A549 (cell line): ENCODE measurements around the gene CUX1. TPM values are rescaled to one million over a fixed set of nuclear protein-coding genes. Genes with fewer than 3 reads are reported as not detected.

ENCODE experiments used
- ATAC-seq, 2 experiments: fragments of 200-7000 bp in 1 of 2; fragments of >200 bp in 1 of 2; cut with Nextera tagmentation in 1 of 2; cut with Tn5 transposase in 1 of 2; 3 replicates each; pipeline versions ENCODE4 v1.8.0 to v1.9.1; 2018 to 2020; ENCODE audit warnings: mild to moderate bottlenecking in 1 of 2, moderate library complexity in 1 of 2
- CTCF ChIA-PET: fragments of 300-600 bp; sonication (Branson Sonifier 250); formaldehyde crosslinking; extraction: SDS; loops from one replicate; lab custom pipeline; 2021; ENCODE audit warnings: antibody characterized with exemption, inconsistent platforms; lab: Yijun Ruan, JAX
- POLR2A ChIA-PET: fragments of 350-600 bp; formaldehyde crosslinking; extraction: SDS; loops from one replicate; lab custom pipeline; 2021; ENCODE audit warnings: antibody characterized with exemption, inconsistent platforms; lab: Yijun Ruan, JAX
- DNase-seq, 2 experiments: peaks; one replicate each; pipeline versions ENCODE4 v3.0.0 to v3.0.0-alpha.2; 2011 to 2016; ENCODE audit warnings: low read depth in 1 of 2, low spot score in 1 of 2
- FAIRE-seq: peaks from 2 replicates; lab custom pipeline; 2011; peaks lifted over from hg19 to GRCh38; lab: Jason Lieb, UNC
- H3K27ac ChIP-seq, 2 experiments: fragments of >200 bp; sonication (Bioruptor Twin); formaldehyde crosslinking; 3 replicates each; pipeline ENCODE4 v1.5.1; 2016 to 2017
- H3K4me1 ChIP-seq: fragments of >200 bp; sonication (Bioruptor Twin); formaldehyde crosslinking; 3 replicates; pipeline ENCODE4 v1.6.1; 2016
- H3K4me2 ChIP-seq: fragments of >200 bp; sonication (Bioruptor Twin); formaldehyde crosslinking; 3 replicates; pipeline ENCODE4 v1.6.1; 2016
- H3K4me3 ChIP-seq: fragments of >200 bp; sonication (Bioruptor Twin); formaldehyde crosslinking; 3 replicates; pipeline ENCODE4 v1.5.1; 2016
- H3K9me3 ChIP-seq: fragments of >200 bp; sonication (Bioruptor Twin); formaldehyde crosslinking; 3 replicates; pipeline ENCODE4 v1.6.1; 2016
- BHLHE40 ChIP-seq: IDR thresholded peaks from 2 replicates; pipeline ENCODE4 v1.6.1; 2012; ENCODE audit warnings: low read depth, low read length, inconsistent platforms
- CBX8 ChIP-seq: fragments of 200-600 bp; sonication (generic); IDR thresholded peaks from 2 replicates; pipeline ENCODE4 v1.6.1; 2016
- CEBPB ChIP-seq, 2 experiments: fragments of >200 bp in 1 of 2; sonication (Bioruptor Twin) in 1 of 2; formaldehyde crosslinking in 1 of 2; IDR thresholded peaks; 2 replicates each; pipeline ENCODE4 v1.6.1; 2012 to 2016
- EHF ChIP-seq: fragments of 250-450 bp; sonication (Bioruptor Pico); IDR thresholded peaks from 2 replicates; pipeline ENCODE4 v1.5.0; 2020; ENCODE audit warnings: mild to moderate bottlenecking
- EP300 ChIP-seq, 2 experiments: fragments of >200 bp; sonication (Bioruptor Twin); formaldehyde crosslinking; IDR thresholded peaks; 2 replicates in 1 of 2; 3 replicates in 1 of 2; pipeline ENCODE4 v1.6.1; 2016 to 2017
- ESRRA ChIP-seq: fragments of 150-350 bp; IDR thresholded peaks from 2 replicates; pipeline ENCODE4 v1.6.1; 2014; ENCODE audit warnings: mild to moderate bottlenecking, low read length, borderline replicate concordance
- FOSB ChIP-seq: fragments of 250-450 bp; sonication (Bioruptor Pico); IDR thresholded peaks from 2 replicates; pipeline ENCODE4 v1.5.0; 2020; ENCODE audit warnings: mild to moderate bottlenecking, moderate library complexity
- FOSL2 ChIP-seq, 2 experiments: fragments of 450-650 bp in 1 of 2; fragments of >200 bp in 1 of 2; sonication (Bioruptor Twin) in 1 of 2; formaldehyde crosslinking; IDR thresholded peaks; 2 replicates each; pipeline versions ENCODE4 v1.5.0 to v1.6.1; 2016 to 2020; ENCODE audit warnings: mild to moderate bottlenecking in 1 of 2, moderate library complexity in 1 of 2
- HEYL ChIP-seq: fragments of 250-450 bp; sonication (Bioruptor Pico); IDR thresholded peaks from 2 replicates; pipeline ENCODE4 v1.8.0; 2021; ENCODE audit warnings: mild to moderate bottlenecking, moderate library complexity
- HOXB5 ChIP-seq: fragments of 250-450 bp; sonication (Bioruptor Pico); IDR thresholded peaks from 2 replicates; pipeline ENCODE4 v1.5.0; 2020; ENCODE audit warnings: mild to moderate bottlenecking, moderate library complexity
- MAFK ChIP-seq: fragments of 450-650 bp; IDR thresholded peaks from 2 replicates; pipeline ENCODE4 v1.6.1; 2014; ENCODE audit not compliant: partially characterized antibody
- MAZ ChIP-seq: fragments of 150-350 bp; IDR thresholded peaks from 2 replicates; pipeline ENCODE4 v1.6.1; 2014; ENCODE audit warnings: antibody characterized with exemption, low read depth, low read length, borderline replicate concordance
- MYC ChIP-seq: IDR thresholded peaks from 2 replicates; pipeline ENCODE4 v1.6.1; 2012; ENCODE audit warnings: mild to moderate bottlenecking, inconsistent platforms, low read length, improper control_type of control experiment, borderline replicate concordance
- NFE2L2 ChIP-seq: fragments of 150-350 bp; conservative IDR thresholded peaks from 2 replicates; pipeline ENCODE4 v1.6.1; 2014; ENCODE audit warnings: low read length
- POLR2AphosphoS2 ChIP-seq: conservative IDR thresholded peaks from 2 replicates; pipeline ENCODE4 v1.6.1; 2012; ENCODE audit warnings: low read length, improper control_type of control experiment, inconsistent platforms
- RARB ChIP-seq: fragments of 250-450 bp; sonication (Bioruptor Pico); IDR thresholded peaks from 2 replicates; pipeline ENCODE4 v1.8.0; 2021; ENCODE audit warnings: mild to moderate bottlenecking, moderate library complexity
- RCOR1 ChIP-seq: fragments of 150-350 bp; IDR thresholded peaks from 2 replicates; pipeline ENCODE4 v1.6.1; 2014; ENCODE audit warnings: antibody characterized with exemption, low read length, low read depth
- RNF2 ChIP-seq: fragments of 200-600 bp; sonication (generic); IDR thresholded peaks from 2 replicates; pipeline ENCODE4 v1.6.1; 2016; ENCODE audit warnings: low read depth, mild to moderate bottlenecking, antibody characterized with exemption, moderate library complexity, borderline replicate concordance
- SREBF2 ChIP-seq: fragments of 450-650 bp; IDR thresholded peaks from 2 replicates; pipeline ENCODE4 v1.6.1; 2014; ENCODE audit warnings: mild to moderate bottlenecking, moderate library complexity
- ZFP36 ChIP-seq: fragments of 450-650 bp; IDR thresholded peaks from 2 replicates; pipeline ENCODE4 v1.6.1; 2014; ENCODE audit warnings: borderline replicate concordance; ENCODE audit not compliant: partially characterized antibody
- ZNF302 ChIP-seq: fragments of 250-450 bp; sonication (Bioruptor Pico); IDR thresholded peaks from 2 replicates; pipeline ENCODE4 v1.9.0; 2021; ENCODE audit warnings: inconsistent platforms, mild to moderate bottlenecking, moderate library complexity
- ZSCAN20 ChIP-seq: fragments of 250-450 bp; sonication (Bioruptor Pico); IDR thresholded peaks from 2 replicates; pipeline ENCODE4 v1.8.0; 2022; ENCODE audit warnings: mild to moderate bottlenecking, moderate library complexity
- WGBS: methylation state at CpG from one replicate; pipeline ENCODE4 v1.1.6; 2017; ENCODE audit errors: missing lambda C conversion rate; 5-methylcytosine and 5-hydroxymethylcytosine counted together
- polyA plus RNA-seq, 4 experiments: library from polyadenylated mRNA; depleted of rRNA in 3 of 4; stranded (reverse); fragments of >200 nt; fragmentation: RNase III in 1 of 4; extraction: RNeasy Plus Mini Kit Qiagen cat#74134 plus additional on column Dnase treatment in 1 of 4; gene quantifications; 2 replicates in 3 of 4; 3 replicates in 1 of 4; pipeline ENCODE4 v1.2.3, GENCODE V29; 2011 to 2017
- TF ChIP-seq, protein P1 (sequence below): fragments of 150-350 bp; IDR thresholded peaks from 2 replicates; pipeline ENCODE4 v1.6.1; 2014; ENCODE audit warnings: low read depth, mild to moderate bottlenecking, low read length
- TF ChIP-seq, protein P2 (sequence below): IDR thresholded peaks from 2 replicates; pipeline ENCODE4 v1.6.1; 2012; ENCODE audit warnings: low read depth, borderline replicate concordance
- TF ChIP-seq, protein P3 (sequence below): IDR thresholded peaks from 2 replicates; pipeline ENCODE4 v1.6.1; 2012

The CUX1 gene
- polyA plus RNA-seq, 2 of the 4 experiments (the other 2 are of a cell fraction), result 32.7 to 33.4 TPM

DNA sequence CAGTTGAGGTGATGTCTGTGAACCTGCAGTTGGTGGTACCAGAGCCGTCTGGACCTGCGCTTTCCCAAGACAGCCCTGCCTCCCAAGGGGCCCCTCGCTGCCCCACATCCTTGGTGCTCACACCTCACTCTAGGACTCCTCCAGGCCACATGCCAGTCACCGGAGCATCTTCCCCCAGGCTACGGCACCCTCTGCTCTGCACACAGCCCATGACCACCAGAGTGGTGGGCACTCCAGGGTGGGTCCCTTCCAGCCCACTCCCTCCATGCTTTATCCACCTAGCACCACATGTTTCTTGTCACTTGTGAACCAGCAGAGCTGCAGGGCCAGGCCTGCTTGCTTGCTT lies 285.6 kb downstream of the CUX1 start:
- Histone ChIP-seq H3K9me3 (no peaks in the 10 kb centered on the region), H3K27ac (peak overlapping the region in 1 of 2 experiments; percentile 14; a peak in 1 of 6 replicates), H3K4me2 (no peak overlapping the region), H3K4me1 (peaks cover 6% of the 10 kb centered on the region; the same call in 2 of the 3 replicates), H3K4me3 (no peak overlapping the region)
- CTCF ChIA-PET, result interaction anchor here (1.1 to 1.3 kb wide), 2 partner anchors 13 to 162 kb away, joined by 3 read pairs; no protein-coding TSS in a partner anchor
- ATAC-seq (peak; percentile 30 to 36; a peak in 4 of 6 replicates), DNase-seq (no peak), FAIRE-seq (no peak)
- TF ChIP-seq ZNF302 (CRISPR knock-in tag) (no peak), EP300 (IDR thresholded peaks at IDR 0.05) (no peak), HEYL (no peak), MYC (no peak), FOSL2 (IDR thresholded peaks at IDR 0.05) (no peak), FOSL2 (CRISPR knock-in tag; IDR thresholded peaks at IDR 0.05) (no peak), EHF (no peak), RNF2 (no peak), SREBF2 (no peak)
- TF ChIP-seq, protein P1, sequence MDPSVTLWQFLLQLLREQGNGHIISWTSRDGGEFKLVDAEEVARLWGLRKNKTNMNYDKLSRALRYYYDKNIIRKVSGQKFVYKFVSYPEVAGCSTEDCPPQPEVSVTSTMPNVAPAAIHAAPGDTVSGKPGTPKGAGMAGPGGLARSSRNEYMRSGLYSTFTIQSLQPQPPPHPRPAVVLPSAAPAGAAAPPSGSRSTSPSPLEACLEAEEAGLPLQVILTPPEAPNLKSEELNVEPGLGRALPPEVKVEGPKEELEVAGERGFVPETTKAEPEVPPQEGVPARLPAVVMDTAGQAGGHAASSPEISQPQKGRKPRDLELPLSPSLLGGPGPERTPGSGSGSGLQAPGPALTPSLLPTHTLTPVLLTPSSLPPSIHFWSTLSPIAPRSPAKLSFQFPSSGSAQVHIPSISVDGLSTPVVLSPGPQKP, result no peak
- TF ChIP-seq, protein P2, sequence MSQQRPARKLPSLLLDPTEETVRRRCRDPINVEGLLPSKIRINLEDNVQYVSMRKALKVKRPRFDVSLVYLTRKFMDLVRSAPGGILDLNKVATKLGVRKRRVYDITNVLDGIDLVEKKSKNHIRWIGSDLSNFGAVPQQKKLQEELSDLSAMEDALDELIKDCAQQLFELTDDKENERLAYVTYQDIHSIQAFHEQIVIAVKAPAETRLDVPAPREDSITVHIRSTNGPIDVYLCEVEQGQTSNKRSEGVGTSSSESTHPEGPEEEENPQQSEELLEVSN, result no peak
- POLR2A ChIA-PET, result no interaction called here
- 80% methylated on average over 5 of the region's 5 CpGs for WGBS

DNA sequence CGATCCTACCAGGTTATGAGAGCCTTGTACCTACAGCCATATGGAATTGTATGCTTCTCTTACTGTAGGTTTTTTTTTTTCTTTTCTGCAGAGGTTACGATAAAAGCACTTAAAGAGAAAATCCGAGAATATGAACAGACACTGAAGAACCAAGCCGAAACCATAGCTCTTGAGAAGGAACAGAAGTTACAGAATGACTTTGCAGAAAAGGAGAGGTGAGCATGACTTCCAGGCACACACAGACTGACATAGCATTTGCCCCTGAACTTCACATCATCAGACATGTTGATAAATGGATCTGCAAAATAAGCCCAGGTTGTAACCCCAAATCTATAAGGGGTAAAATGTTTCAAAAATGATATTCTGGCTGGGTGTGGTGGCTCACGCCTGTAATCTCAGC lies 286.8 kb downstream of the CUX1 start:
- Histone ChIP-seq H3K27ac (0 out of 6 replicates have a peak overlapping the region, but pooled peaks of 1 of the 2 experiments have one; percentile 37), H3K4me3 (no peak overlapping the region), H3K9me3 (no peaks in the 10 kb centered on the region), H3K4me1 (0 out of 3 replicates have a peak, but pooled peaks cover 4% of the 10 kb centered on the region), H3K4me2 (no peak overlapping the region)
- WGBS, result 87% methylated on average over 5 of the region's 5 CpGs
- ChIA-PET POLR2A (no interaction called here), CTCF (interaction anchor here (1.3 kb wide), 1 partner anchor 12 kb away, joined by 3 read pairs; no protein-coding TSS in a partner anchor)
- DNase-seq, result no peak
- ATAC-seq, result no peak
- no peak for FAIRE-seq
- TF ChIP-seq ESRRA, result no peak
- 0 out of 2 replicates have a peak, but pooled peaks have one; percentile 17 for TF ChIP-seq NFE2L2
- TF ChIP-seq MAFK, result peak; percentile 7

DNA sequence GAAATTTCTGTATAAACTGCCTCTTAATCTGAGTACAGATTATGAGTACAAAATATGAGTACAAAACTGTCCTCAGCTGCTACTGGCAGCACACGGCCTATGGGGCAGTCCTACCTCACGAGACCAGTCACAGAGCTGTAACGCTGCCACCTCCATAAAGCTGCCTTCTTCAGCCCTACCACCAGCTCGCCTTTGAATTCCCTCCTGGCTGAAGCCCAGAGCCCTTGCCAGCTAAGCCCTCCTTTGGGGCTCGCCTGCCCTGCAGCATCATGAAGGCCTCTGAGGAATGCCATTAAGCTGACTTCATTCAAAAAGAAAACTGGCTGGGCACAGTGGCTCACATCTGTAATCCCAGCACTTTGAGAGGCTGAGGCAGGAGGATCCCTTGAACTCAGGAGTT lies 289.2 kb downstream of the CUX1 start:
- H3K4me2 ChIP-seq, result no peak overlapping the region
- POLR2A ChIA-PET, result no interaction called here
- CTCF ChIA-PET, result interaction anchor here (1.1 kb wide), 1 partner anchor 32 kb away, joined by 3 read pairs; no protein-coding TSS in a partner anchor
- DNase-seq, result no peak
- H3K4me1 ChIP-seq, result no peaks in the 10 kb centered on the region
- no peak for FAIRE-seq
- TF ChIP-seq, protein P1, result no peak
- TF ChIP-seq MAFK (no peak), FOSL2 (IDR thresholded peaks at IDR 0.05) (no peak), FOSL2 (CRISPR knock-in tag; IDR thresholded peaks at IDR 0.05) (no peak), RARB (no peak), ZFP36 (no peak), HEYL (no peak), POLR2AphosphoS2 (no peak), RCOR1 (no peak), MYC (no peak), CEBPB (IDR thresholded peaks at IDR 0.05) (no peak), HOXB5 (no peak), ZSCAN20 (CRISPR knock-in tag) (no peak), CBX8 (no peak), MAZ (no peak), FOSB (CRISPR knock-in tag) (no peak), BHLHE40 (no peak)
- TF ChIP-seq, protein P3, sequence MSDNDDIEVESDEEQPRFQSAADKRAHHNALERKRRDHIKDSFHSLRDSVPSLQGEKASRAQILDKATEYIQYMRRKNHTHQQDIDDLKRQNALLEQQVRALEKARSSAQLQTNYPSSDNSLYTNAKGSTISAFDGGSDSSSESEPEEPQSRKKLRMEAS, result no peak
- TF ChIP-seq, protein P2, result no peak
- peak; percentile 35 to 37; a peak in 2 of 6 replicates for ATAC-seq
- H3K4me3 ChIP-seq, result no peak overlapping the region
- H3K9me3 ChIP-seq, result no peaks in the 10 kb centered on the region
- 88% methylated on average over 5 of the region's 5 CpGs for WGBS
- no peak overlapping the region for H3K27ac ChIP-seq
